WERI-Rb-1 (cell line): ENCODE results near the gene TSHZ2.

Source experiments
- DNase-seq: peaks from one replicate; pipeline ENCODE4 v3.0.0-alpha.2; 2020
- H3K27ac ChIP-seq: fragments of 250-450 bp; sonication (Bioruptor Pico); 2 replicates; pipeline ENCODE4 v1.5.1; 2020; ENCODE audit warnings: mild to moderate bottlenecking, moderate library complexity
- H3K27me3 ChIP-seq: fragments of 250-450 bp; sonication (Bioruptor Pico); 2 replicates; pipeline ENCODE4 v1.5.1; 2021; ENCODE audit warnings: mild to moderate bottlenecking, low read depth, moderate library complexity; ENCODE audit not compliant: insufficient read depth, severe bottlenecking
- H3K36me3 ChIP-seq: fragments of 250-450 bp; sonication (Bioruptor Pico); 2 replicates; pipeline ENCODE4 v1.5.1; 2020; ENCODE audit warnings: mild to moderate bottlenecking, moderate library complexity
- H3K4me3 ChIP-seq: 2 replicates; pipeline ENCODE4 v1.5.1; 2011; ENCODE audit warnings: low read depth, mild to moderate bottlenecking, control low read depth, low read length
- H3K9me3 ChIP-seq: fragments of 250-450 bp; sonication (Bioruptor Pico); 2 replicates; pipeline ENCODE4 v1.5.1; 2021; ENCODE audit warnings: mild to moderate bottlenecking, moderate library complexity; ENCODE audit not compliant: severe bottlenecking
- TF ChIP-seq, protein P1 (sequence below): IDR thresholded peaks from 2 replicates; pipeline ENCODE4 v1.5.1; 2011; ENCODE audit warnings: low read depth, mild to moderate bottlenecking, control low read depth, inconsistent platforms, low read length

TSHZ2 gene

DNA sequence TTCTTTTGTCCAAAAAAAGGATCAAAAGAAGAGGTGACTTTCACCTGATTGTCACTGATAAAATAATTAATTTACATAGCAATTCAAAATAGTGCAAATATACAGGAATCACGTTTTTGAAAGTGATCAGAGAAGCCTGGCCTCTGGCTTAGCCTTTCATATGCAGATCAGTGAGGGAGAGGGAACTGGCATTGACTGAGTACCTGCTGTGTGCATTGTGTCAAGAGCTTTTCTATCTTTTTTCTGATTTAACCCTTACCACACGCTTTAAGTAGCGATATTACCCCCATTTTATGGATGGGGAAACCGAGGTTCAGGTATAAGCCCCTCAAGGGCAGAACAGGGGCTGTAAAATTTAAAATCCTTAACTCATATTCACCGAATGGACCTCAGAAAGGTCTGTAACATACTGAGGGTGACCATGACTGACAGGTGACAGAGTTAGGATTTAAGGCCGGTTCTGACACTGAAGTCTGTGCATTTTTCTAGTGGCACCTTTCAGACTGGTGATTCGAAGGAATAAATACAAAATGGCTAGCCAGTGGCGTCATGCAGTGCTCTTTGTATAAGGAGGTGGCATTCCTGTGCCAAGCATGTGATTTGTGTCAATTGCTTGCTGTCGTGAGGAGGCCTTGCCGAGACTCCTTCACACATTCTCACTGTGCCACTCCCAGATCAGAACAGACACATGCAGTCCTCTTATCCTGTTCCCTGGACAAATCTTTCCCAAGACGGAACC is 310.2 kb downstream of the TSHZ2 start:
- TF ChIP-seq, protein P1, sequence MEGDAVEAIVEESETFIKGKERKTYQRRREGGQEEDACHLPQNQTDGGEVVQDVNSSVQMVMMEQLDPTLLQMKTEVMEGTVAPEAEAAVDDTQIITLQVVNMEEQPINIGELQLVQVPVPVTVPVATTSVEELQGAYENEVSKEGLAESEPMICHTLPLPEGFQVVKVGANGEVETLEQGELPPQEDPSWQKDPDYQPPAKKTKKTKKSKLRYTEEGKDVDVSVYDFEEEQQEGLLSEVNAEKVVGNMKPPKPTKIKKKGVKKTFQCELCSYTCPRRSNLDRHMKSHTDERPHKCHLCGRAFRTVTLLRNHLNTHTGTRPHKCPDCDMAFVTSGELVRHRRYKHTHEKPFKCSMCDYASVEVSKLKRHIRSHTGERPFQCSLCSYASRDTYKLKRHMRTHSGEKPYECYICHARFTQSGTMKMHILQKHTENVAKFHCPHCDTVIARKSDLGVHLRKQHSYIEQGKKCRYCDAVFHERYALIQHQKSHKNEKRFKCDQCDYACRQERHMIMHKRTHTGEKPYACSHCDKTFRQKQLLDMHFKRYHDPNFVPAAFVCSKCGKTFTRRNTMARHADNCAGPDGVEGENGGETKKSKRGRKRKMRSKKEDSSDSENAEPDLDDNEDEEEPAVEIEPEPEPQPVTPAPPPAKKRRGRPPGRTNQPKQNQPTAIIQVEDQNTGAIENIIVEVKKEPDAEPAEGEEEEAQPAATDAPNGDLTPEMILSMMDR = no peak
- Histone ChIP-seq H3K27me3 (peaks cover 78% of the 10 kb centered on the region), H3K9me3 (peaks cover 3% of the 10 kb centered on the region), H3K4me3 (no peak overlapping the region), H3K36me3 (no peaks in the 10 kb centered on the region), H3K27ac (no peak overlapping the region)
- no peak for DNase-seq

DNA sequence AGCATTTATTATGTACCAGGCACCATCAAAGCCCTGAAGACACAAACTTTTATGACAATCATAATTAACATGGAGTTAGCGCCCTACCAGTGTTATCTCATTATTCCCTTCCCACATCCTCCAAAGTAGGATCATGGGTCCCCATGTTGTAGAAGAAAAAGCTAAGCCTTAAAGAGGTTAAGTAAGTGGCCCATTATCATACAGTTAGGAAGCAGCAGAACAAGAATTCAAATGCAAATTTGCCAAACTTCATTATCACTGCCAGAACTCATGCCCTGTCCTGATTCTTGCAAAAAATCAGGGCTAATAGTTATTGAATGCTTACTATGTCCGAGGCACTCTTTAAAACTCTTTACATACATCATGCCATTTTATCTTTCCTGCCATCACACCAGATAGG is 310.9 kb downstream of the TSHZ2 start:
- H3K9me3 ChIP-seq = peaks cover 3% of the 10 kb centered on the region
- peaks cover 80% of the 10 kb centered on the region for H3K27me3 ChIP-seq
- no peak for DNase-seq
- no peak overlapping the region for H3K4me3 ChIP-seq
- TF ChIP-seq, protein P1 = no peak
- no peak overlapping the region for H3K27ac ChIP-seq
- H3K36me3 ChIP-seq = no peaks in the 10 kb centered on the region

DNA sequence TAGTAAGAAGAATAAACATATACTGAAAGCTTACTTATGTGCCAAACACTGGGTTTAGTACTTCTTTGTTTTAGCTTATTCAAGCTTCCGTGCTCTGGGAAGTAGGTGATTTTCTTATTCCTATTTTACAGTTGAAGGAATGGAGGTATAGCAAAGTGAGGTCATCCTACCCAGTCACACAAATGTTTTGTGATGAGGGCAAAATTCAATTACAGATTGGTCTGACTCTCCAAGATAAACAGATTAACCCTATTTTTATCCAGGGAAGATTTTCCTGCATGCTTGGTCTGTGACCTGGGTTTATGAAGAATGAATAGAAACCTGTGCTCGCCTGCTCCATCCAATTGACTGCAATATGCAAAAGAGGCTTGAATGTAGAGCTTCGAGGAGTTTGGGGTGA is 311.4 kb downstream of the TSHZ2 start:
- Histone ChIP-seq H3K27me3 (peaks cover 77% of the 10 kb centered on the region), H3K27ac (no peak overlapping the region)
- TF ChIP-seq, protein P1 = no peak

DNA sequence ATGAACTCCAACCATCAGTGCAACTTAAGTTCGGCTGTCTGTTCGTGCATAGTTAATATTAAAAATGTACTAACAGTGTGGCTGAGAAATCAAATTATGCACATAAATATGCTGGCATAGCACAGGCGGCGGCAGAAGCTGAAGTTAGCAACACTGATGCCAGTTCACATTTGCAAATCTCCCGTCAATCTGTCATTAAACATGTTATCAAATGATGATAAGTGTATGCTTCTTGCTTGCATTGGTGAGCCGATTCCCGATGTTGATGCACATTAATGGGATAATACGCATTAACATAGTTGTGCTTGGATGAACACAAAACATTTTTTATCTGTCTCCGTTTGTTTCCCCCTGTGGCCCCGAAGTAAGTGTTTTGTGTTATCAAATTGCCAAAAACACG is 312.1 kb downstream of the TSHZ2 start:
- peaks cover 72% of the 10 kb centered on the region for H3K27me3 ChIP-seq
- DNase-seq = no peak
- no peak overlapping the region for H3K4me3 ChIP-seq
- H3K9me3 ChIP-seq = no peaks in the 10 kb centered on the region
- no peak overlapping the region for H3K27ac ChIP-seq
- TF ChIP-seq, protein P1 = no peak
- no peaks in the 10 kb centered on the region for H3K36me3 ChIP-seq

More for the DNA sequence above, 311.4 kb downstream of the TSHZ2 start:
- no peaks in the 10 kb centered on the region for H3K36me3 ChIP-seq
- H3K4me3 ChIP-seq = no peak overlapping the region
- no peak for DNase-seq
- no peaks in the 10 kb centered on the region for H3K9me3 ChIP-seq

DNA sequence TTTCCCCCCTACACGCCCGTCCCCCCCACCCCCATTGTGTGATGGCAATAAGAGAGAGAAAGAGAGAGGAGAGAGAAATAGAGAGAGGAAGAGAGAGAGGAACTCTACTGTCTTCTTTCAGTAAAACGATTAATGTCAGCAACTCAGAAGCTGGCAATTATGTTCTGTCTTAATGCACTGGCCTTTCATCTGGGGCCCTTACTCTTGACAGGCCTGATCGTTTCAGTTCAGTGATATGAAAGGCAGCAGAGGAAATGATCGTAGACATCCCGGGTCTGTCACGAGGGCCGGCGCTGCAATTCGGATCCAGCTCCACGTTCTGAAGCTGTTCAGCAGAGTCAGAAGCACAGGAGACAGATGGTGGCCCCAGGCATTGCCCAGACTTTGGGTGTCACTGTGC is 312.5 kb downstream of the TSHZ2 start:
- no peaks in the 10 kb centered on the region for H3K36me3 ChIP-seq
- no peaks in the 10 kb centered on the region for H3K9me3 ChIP-seq
- no peak for DNase-seq
- H3K27ac ChIP-seq = no peak overlapping the region
- TF ChIP-seq, protein P1 = no peak
- no peak overlapping the region for H3K4me3 ChIP-seq
- H3K27me3 ChIP-seq = peaks cover 75% of the 10 kb centered on the region
